Ovary (tissue), 3 donors: ENCODE results near the gene FBXO34.

Source experiments
- POLR2A ChIP-seq: fragments of 450-650 bp; IDR thresholded peaks from one replicate; pipeline ENCODE4 v1.6.1; 2017; ENCODE audit warnings: antibody characterized with exemption, mild to moderate bottlenecking, moderate library complexity
- TF ChIP-seq, protein P1 (sequence below), 3 donors: fragments of 450-650 bp in 2 of 3; fragments of 200-600 bp in 1 of 3; IDR thresholded peaks; one replicate each; pipeline versions ENCODE4 v1.5.1 to v1.8.0; 2016 to 2022; ENCODE audit warnings: antibody characterized with exemption in 3 of 3, mild to moderate bottlenecking in 1 of 3
- donor health status: DM: no; HTN: no; CAD: no.

DNA sequence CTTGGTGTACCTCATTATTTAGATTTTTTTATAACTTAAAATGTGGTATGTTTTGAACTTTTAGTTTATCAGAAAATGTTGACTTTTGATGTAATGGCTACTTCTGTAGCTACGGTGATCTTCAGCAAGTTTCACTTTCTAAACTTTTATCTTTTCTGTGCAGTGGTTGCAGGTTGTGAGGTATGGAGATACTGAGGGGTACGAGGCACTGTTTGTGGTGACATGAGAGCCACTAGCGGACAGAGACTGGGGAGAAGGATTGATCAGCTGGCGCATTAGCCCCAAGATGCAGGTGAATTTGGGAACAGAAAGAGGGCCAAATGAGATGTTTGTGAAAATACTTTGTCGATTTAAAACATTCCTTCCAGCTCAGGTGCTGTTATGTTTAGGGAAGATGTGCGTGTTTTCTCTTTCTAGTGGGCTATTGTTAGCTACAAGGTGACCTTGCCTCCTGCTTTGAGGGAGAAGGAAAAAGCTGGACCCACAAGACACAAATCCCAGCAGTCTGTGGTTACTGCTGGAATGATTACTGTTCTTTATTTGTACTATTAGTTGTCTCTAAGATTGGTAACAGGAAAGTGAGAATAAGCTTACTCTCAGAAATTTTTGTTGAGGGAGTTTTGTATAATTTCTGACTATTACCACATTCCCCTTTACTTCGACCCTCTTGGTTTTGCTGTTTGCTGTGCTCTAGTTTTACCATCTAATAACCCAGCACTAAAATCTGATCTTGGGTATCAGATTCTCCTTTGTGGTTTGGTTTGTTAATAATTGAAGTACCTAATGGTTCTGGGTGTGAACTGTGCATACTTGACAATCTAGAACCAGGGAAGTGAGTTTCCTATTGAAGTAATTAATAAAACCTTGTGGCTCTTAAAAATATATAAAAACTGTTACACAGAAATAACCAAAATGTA is 61.7 kb downstream of the FBXO34 start:
- TF ChIP-seq, protein P1, sequence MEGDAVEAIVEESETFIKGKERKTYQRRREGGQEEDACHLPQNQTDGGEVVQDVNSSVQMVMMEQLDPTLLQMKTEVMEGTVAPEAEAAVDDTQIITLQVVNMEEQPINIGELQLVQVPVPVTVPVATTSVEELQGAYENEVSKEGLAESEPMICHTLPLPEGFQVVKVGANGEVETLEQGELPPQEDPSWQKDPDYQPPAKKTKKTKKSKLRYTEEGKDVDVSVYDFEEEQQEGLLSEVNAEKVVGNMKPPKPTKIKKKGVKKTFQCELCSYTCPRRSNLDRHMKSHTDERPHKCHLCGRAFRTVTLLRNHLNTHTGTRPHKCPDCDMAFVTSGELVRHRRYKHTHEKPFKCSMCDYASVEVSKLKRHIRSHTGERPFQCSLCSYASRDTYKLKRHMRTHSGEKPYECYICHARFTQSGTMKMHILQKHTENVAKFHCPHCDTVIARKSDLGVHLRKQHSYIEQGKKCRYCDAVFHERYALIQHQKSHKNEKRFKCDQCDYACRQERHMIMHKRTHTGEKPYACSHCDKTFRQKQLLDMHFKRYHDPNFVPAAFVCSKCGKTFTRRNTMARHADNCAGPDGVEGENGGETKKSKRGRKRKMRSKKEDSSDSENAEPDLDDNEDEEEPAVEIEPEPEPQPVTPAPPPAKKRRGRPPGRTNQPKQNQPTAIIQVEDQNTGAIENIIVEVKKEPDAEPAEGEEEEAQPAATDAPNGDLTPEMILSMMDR (IDR thresholded peaks at IDR 0.05) = no peak
- no peak for TF ChIP-seq POLR2A
